Vagina (tissue), 2 donors: ENCODE results near the gene MAP3K14.

Source experiments
- POLR2A ChIP-seq, 2 donors: fragments of 450-650 bp; IDR thresholded peaks; one replicate each; pipeline ENCODE4 v1.6.1; 2017; ENCODE audit warnings: antibody characterized with exemption in 2 of 2, mild to moderate bottlenecking in 2 of 2, moderate library complexity in 2 of 2
- TF ChIP-seq, protein P1 (sequence below), 3 experiments: fragments of 450-650 bp in 2 of 3; fragments of 200-600 bp in 1 of 3; sonication (generic) in 1 of 3; IDR thresholded peaks; one replicate each; pipeline ENCODE4 v1.5.1; 2017 to 2019; ENCODE audit warnings: antibody characterized with exemption in 3 of 3, mild to moderate bottlenecking in 2 of 3, moderate library complexity in 2 of 3

DNA sequence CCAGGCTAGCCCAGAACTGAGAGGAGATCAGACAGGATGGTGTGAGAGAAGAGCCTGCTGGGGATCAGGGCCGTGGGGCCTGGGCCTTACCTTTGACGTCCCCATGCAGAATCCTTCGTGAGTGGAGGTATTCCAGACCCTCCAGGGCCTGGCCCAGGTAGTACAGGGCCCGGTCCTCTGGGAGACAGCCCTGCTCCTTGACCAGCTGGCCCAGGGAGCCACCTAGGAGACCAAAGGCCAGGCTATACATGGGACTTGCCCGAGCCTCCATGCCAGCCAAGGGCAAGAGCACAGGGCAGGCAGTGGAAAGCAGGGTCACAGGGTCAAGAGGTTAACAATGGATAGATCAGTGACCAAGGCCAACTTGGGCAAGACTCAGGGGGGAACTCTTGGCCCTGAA, 42.8 kb downstream of the MAP3K14 start:
- TF ChIP-seq, protein P1, sequence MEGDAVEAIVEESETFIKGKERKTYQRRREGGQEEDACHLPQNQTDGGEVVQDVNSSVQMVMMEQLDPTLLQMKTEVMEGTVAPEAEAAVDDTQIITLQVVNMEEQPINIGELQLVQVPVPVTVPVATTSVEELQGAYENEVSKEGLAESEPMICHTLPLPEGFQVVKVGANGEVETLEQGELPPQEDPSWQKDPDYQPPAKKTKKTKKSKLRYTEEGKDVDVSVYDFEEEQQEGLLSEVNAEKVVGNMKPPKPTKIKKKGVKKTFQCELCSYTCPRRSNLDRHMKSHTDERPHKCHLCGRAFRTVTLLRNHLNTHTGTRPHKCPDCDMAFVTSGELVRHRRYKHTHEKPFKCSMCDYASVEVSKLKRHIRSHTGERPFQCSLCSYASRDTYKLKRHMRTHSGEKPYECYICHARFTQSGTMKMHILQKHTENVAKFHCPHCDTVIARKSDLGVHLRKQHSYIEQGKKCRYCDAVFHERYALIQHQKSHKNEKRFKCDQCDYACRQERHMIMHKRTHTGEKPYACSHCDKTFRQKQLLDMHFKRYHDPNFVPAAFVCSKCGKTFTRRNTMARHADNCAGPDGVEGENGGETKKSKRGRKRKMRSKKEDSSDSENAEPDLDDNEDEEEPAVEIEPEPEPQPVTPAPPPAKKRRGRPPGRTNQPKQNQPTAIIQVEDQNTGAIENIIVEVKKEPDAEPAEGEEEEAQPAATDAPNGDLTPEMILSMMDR (IDR thresholded peaks at IDR 0.05), result no peak
- TF ChIP-seq POLR2A (IDR thresholded peaks at IDR 0.05), result no peak
